Measurements from ENCODE around the gene ASXL1. TPM values are rescaled to one million over a fixed set of nuclear protein-coding genes. Genes with fewer than 3 reads are reported as not detected.
"Not testable (repeated sequence)": the region's sequence is repeated elsewhere in the genome, so short reads cannot be mapped to it uniquely, and the experiment has no call there.

The ASXL1 gene
- polyA plus RNA-seq, 1 experiment = 28.9 TPM

- ChIA-PET POLR2A (no interaction called here), CTCF (interaction anchor here (1.1 kb wide), 1 partner anchor 20 kb away, joined by 3 read pairs; no protein-coding TSS in a partner anchor)
- TF ChIP-seq CTCF (IDR thresholded peaks at IDR 0.05; ENCODE audit: low read depth, low read length) = no peak
- H3K9me3 ChIP-seq (ENCODE audit: control insufficient read depth, insufficient read depth, low read length) = no peaks in the 10 kb centered on the region
- no peaks in the 10 kb centered on the region for H3K27me3 ChIP-seq (ENCODE audit: control insufficient read depth, insufficient read depth, low read length)
- no peak overlapping the region for H3K4me3 ChIP-seq (ENCODE audit: low read depth, low read length)
- no peak overlapping the region for H3K27ac ChIP-seq (ENCODE audit: low read depth, low read length)
- DNase-seq (ENCODE audit: low read depth, low spot score) = no peak
Measured at GRCh38 chr20:32316667-32317066, 41.5 kb upstream of the ASXL1 start.

GRCh38 chr20:32319100-32319499, 39.0 kb upstream of the ASXL1 start:
- no peak for DNase-seq (ENCODE audit: low read depth, low spot score)
- Histone ChIP-seq H3K9me3 (ENCODE audit: control insufficient read depth, insufficient read depth, low read length) (no peaks in the 10 kb centered on the region), H3K4me3 (ENCODE audit: low read depth, low read length) (no peak overlapping the region), H3K27me3 (ENCODE audit: control insufficient read depth, insufficient read depth, low read length) (no peaks in the 10 kb centered on the region), H3K27ac (ENCODE audit: low read depth, low read length) (no peak overlapping the region)
- TF ChIP-seq CTCF (IDR thresholded peaks at IDR 0.05; ENCODE audit: low read depth, low read length) = no peak
- ChIA-PET CTCF (no interaction called here), POLR2A (no interaction called here)

- Histone ChIP-seq H3K27me3 (ENCODE audit: control insufficient read depth, insufficient read depth, low read length) (no peaks in the 10 kb centered on the region), H3K27ac (ENCODE audit: low read depth, low read length) (no peak overlapping the region), H3K4me3 (ENCODE audit: low read depth, low read length) (no peak overlapping the region), H3K9me3 (ENCODE audit: control insufficient read depth, insufficient read depth, low read length) (no peaks in the 10 kb centered on the region)
- POLR2A ChIA-PET = no interaction called here
- TF ChIP-seq CTCF (IDR thresholded peaks at IDR 0.05; ENCODE audit: low read depth, low read length) = no peak
- CTCF ChIA-PET = no interaction called here
- DNase-seq (ENCODE audit: low read depth, low spot score) = no peak
Measured at GRCh38 chr20:32320305-32320704, 37.8 kb upstream of the ASXL1 start.

- ChIA-PET POLR2A (no interaction called here), CTCF (no interaction called here)
- TF ChIP-seq CTCF (IDR thresholded peaks at IDR 0.05; ENCODE audit: low read depth, low read length) = no peak
- DNase-seq (ENCODE audit: low read depth, low spot score) = no peak
- no peaks in the 10 kb centered on the region for H3K27me3 ChIP-seq (ENCODE audit: control insufficient read depth, insufficient read depth, low read length)
- no peaks in the 10 kb centered on the region for H3K9me3 ChIP-seq (ENCODE audit: control insufficient read depth, insufficient read depth, low read length)
- no peak overlapping the region for H3K27ac ChIP-seq (ENCODE audit: low read depth, low read length)
- H3K4me3 ChIP-seq (ENCODE audit: low read depth, low read length) = no peak overlapping the region
Measured at GRCh38 chr20:32321390-32321789, 36.7 kb upstream of the ASXL1 start.

- DNase-seq (ENCODE audit: low read depth, low spot score); CTCF ChIA-PET; H3K27ac ChIP-seq (ENCODE audit: low read depth, low read length): not testable (repeated sequence)
Measured at GRCh38 chr20:32322260-32322659, 35.9 kb upstream of the ASXL1 start.

GRCh38 chr20:32323761-32324160, 34.4 kb upstream of the ASXL1 start:
- H3K4me3 ChIP-seq (ENCODE audit: low read depth, low read length); H3K9me3 ChIP-seq (ENCODE audit: control insufficient read depth, insufficient read depth, low read length); H3K27ac ChIP-seq (ENCODE audit: low read depth, low read length); CTCF ChIA-PET; POLR2A ChIA-PET; H3K27me3 ChIP-seq (ENCODE audit: control insufficient read depth, insufficient read depth, low read length); DNase-seq (ENCODE audit: low read depth, low spot score): not testable (repeated sequence)

More at GRCh38 chr20:32322260-32322659, 35.9 kb upstream of the ASXL1 start:
- H3K9me3 ChIP-seq (ENCODE audit: control insufficient read depth, insufficient read depth, low read length); H3K27me3 ChIP-seq (ENCODE audit: control insufficient read depth, insufficient read depth, low read length); POLR2A ChIA-PET; H3K4me3 ChIP-seq (ENCODE audit: low read depth, low read length): not testable (repeated sequence)
